ENCODE results near the gene HRAS.
"Not testable (repeated sequence)": the region's sequence is repeated elsewhere in the genome, so short reads cannot be mapped to it uniquely, and the experiment has no call there.

HRAS gene

DNA sequence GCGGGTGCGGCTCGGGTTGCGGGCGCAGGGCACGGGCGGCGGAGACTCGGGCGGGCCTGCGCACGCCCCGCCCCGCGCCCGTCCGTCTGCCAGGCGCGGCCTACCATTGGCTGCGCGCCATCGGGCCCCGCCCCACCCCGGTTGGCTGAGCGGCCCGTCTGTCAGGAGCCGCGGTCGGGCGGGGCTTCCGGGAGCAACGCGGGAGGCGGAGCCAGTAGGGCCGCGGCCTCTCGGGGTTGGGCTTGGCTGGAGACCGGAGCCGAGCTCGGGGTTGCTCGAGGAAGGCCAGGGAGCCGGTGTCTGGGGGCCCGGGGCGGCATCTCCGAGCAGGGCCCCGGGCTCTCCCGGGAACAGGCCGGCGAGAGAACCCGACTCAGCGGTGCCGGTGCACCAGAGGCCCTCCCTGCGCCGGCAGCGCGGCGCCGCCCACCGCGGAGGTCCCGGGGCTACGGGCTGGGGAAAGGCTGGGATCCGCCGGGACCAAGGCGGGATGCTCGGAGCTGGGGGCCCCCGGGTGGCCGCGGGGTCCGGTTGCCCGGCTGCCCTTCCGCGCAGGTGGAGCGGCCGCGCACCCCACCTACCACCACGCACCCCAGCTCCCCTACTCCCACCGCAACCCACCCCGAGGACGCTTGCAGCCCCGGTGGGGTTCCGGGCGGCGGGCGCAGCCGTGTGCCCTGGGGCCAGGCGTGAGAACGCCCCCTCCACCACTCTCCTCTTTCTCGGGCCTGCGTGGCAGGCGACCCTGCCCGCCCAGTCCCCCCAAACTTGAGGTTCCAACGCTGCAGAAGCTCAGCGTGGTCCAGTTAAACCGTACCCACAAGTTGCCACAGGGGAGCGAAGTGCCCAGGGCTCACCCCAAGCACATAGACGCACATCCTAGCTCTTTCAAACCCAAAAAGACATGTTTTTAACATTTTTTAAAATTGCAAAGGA lies at the start of gene HRAS:
TSS of gene HRAS (minus strand) at position 58 of the 936 bp plus-strand sequence.
- peak; percentile 92 to 96 (median 94) for DNase-seq (ENCODE audit: low read depth in 3 of 3)

DNA sequence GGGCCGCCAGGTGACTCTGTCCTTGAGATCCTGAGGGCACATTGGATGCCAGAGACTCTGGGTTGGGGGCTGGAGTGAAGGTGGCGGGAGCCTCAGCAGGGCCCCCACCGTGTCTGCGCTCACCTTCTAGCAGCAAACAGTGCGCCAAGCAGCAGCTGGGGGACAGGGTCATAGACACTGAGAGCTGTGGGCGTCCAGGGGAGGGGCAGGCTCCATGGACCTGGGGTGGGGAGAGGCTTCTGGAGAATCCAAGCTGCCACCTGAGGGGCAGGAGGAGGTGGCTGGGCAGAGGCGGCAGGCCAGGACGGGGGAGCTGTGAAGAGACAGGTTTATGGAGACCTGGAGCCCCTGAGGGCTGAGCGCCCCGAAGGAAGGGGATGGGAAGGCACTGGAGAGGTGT lies 48.9 kb upstream of the HRAS start:
- DNase-seq (ENCODE audit: low read depth in 3 of 3) = no peak

DNA sequence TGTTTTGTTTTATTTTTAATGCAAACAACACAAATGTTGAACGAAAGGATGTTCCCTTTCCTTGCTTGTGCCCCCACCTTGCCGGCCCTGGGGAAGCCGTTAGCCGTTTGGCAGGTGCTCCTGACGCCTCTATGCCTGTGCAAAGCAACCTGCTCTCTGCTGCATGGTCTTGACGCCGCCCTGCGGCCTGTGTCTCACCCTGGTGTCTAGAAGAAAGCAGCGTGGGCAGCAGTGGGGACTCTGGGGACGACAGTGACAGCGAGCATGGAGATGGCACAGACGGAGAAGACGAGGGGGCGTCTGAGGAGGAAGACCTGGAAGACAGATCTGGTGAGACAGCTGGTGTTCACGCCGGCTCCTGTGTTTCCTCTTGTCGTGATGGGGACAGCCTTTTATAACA lies 46.4 kb upstream of the HRAS start:
- no peak for DNase-seq (ENCODE audit: low read depth in 3 of 3)

- DNase-seq (ENCODE audit: low read depth in 3 of 3) = no peak
Observed at GRCh38 chr11:581342-581741, 46.0 kb upstream of the HRAS start.

GRCh38 chr11:579830-580601 lies 44.6 kb upstream of the HRAS start:
- DNase-seq (ENCODE audit: low read depth in 3 of 3) = no peak

DNA sequence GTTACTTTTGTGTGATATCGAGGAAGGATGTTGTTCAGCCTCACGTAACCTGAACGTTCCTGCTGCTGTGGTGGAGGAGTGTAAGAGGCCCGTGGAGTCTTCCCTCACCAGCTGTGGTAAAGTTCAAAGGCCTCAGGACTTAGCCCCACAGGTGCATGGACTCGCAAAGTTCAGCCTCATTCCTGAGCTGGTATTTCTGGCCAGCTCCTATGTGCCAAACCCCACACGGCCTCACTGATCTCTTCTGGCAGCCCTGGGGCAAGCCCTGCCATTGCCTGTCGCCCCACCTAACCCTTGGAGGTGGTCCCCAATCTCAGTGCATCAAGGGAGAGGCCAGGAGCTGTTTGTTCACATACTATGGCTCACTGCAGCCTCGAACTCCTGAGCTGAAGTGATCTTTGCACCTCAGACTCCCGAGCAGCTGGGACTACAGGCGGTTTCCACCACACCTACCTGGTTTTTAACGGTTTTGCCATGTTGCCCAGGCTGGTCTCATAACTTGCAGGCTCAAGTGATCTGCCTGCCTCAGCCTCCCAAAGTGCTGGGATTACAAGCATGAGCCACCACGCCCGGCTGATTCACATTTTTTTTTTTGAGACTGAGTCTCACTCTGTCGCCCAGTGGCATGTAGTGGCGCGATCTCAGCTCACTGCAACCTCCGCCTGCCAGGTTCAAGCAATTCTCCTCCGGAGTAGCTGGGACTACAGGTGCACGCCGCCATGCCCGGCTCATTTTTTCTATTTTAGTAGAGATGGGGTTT lies 43.1 kb upstream of the HRAS start:
- no peak for DNase-seq (ENCODE audit: low read depth in 3 of 3)

DNA sequence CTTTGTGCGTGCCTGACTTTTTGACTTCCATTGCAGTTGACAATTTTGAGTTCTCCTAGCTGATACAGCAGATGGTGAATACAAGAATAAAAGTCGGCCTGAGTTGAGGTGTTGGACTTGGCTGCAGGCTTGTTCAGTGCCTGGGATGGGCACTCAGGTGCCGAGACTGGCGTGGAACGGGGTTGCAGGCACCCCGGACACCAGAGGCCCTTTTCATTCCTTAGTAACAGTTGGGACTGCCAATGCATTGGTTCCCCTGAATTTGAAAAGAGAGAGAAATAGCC lies 42.2 kb upstream of the HRAS start:
- DNase-seq (ENCODE audit: low read depth in 3 of 3) = no peak

DNA sequence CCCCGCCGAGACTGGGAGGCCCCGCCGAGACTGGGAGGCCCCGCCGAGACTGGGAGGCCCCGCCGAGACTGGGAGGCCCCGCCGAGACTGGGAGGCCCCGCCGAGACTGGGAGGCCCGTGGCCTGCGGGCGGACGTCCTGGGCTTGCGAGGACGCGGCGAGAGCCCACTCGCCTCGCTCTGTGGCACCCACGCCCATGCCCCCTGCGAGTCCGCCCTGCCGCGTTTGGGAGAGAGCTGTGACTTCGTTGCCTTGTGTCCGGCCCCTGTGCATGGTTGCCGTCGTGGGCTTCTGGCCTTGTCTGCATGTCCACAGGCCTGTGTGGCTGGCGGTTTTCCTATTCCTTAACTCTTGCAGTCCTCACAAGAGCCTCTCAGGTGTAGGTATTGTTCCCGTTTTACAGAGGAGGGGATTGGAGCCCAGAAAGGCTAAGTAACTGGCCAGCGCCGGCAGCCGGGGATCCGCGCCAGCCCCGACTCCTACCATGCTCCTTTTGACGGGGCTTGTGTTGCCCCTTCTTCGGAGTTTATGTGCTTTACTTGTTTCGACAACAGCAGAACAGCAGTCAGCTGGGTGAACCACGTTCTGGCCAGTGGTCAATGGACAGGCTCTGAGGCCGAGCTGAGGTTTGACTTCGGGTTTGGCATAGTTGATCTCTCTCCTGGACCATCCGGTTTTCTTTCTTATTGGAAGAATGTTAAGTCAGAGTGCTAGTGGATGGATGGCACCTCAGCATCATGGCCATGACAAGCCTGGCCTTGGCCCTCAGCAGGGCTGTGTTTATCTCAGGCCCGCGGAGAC lies 41.6 kb upstream of the HRAS start:
- DNase-seq (ENCODE audit: low read depth in 3 of 3) = no peak

DNA sequence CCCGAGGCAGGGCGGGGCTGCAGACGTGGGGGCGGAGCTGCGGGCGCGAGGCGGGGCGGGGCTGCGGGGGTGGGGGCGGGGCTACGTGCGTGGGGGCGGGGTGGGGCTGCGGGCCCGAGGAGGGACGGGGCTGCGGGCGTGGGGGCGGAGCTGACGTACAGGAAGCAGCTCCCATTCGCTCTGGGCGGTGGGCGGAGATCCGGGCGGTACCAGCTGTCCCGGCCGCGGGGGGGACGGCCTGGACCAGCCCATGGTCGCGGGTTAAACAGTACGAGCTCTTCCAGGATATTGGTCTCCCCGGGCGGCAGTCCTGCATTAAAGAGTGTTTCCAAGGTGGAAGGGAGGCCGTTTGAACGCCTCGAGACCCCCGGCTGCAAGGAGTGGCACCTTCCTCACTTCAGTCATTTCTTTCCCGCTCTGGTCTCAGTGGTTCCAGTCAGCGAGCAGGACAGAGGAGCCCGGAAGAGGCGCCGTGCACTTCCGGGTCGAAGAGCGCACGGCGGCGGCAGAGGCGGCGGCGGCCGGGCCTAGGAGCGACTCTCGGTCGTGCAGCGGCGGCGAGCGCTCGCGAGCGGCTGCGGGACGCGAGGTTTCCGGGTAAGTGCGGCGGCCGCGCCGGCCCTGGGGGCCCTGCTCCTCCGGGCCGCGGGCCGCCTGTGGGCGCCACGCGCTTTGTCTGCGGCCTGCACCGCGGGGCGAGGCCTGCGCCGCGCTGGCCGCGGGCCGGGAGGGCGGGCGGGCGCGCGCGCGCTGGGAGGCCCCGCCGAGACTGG lies 40.8 kb upstream of the HRAS start, which contains the start of gene PHRF1:
TSS of gene PHRF1 (plus strand) at position 475 of the 773 bp plus-strand sequence. CDS start 5,043 bp downstream, outside the sequence.
- DNase-seq (ENCODE audit: low read depth in 3 of 3) = peak; percentile 92 to 95 (median 94)

DNA sequence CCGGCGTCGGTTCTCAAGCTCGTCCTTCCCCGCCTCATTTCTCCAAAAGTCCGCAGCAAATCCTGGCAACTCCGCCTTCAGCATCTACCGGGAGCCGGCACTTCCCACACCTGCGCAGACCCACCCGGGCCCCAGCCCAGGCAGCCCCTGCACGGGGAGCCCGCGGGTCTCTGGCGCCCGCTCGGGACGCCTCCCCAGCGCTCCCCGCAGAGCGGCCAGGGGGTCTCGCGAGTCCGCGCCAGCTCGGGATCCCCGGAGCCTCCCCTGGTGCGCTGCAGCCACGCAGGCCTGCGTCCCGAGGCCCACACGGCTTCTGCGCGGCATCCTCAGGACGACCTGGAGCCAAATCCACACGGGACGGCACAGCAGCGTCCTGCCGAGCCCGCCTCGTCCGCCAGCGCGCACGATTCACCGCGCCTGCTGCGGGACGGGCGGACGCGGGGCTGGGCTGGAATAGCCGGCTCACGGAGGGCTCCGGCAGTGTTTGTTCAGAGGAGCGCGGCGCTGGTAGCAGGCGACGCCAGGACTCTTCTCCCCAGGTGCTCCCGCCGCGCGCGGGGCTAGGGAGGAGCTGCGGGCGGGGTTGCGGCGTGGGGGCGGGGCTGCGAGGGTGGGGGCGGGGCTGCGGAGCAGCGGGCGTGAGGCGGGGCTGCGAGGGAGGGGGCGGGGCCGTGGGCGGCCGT lies 40.1 kb upstream of the HRAS start:
- no peak for DNase-seq (ENCODE audit: low read depth in 3 of 3)

GRCh38 chr11:574632-575312 lies 39.4 kb upstream of the HRAS start:
- DNase-seq (ENCODE audit: low read depth in 3 of 3) = no peak

- not testable (repeated sequence) for DNase-seq (ENCODE audit: low read depth in 3 of 3)
Observed at GRCh38 chr11:574031-574570, 38.7 kb upstream of the HRAS start.

DNA sequence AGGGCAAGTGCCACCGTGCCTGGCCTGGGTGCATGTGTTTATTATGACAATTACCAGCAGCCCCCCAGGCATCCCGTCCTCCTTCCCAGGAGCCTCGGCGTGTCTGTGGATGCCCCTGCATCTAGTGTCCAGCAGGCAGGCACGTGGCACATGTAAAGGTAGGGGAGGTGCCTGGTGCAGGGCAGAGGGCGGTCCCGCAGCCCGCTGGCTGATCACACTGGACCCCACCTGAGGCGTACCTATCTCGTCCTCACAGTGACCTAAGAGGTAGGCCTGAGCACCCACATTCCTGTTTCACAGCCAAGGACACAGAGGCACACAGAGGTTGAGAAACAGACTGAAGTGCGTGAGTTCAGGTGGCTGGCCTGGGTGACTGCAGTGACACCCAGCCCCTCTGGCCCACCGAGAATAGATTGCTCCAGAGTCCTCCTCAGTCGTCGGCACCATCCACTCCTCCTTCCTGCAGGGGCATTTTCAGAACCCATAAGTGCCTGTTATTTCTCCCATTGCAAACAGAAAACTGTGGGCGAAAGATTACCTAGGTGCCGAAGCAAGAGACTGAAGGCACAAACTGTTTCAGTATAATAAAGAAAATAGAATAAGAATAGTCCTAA lies 37.9 kb upstream of the HRAS start:
- no peak for DNase-seq (ENCODE audit: low read depth in 3 of 3)

GRCh38 chr11:571802-572185 lies 36.4 kb upstream of the HRAS start:
- no peak for DNase-seq (ENCODE audit: low read depth in 3 of 3)

GRCh38 chr11:569158-569885 lies 33.9 kb upstream of the HRAS start:
- no peak for DNase-seq (ENCODE audit: low read depth in 3 of 3)

- peak; percentile 82 to 83 (median 83) for DNase-seq (ENCODE audit: low read depth in 3 of 3)
Observed at GRCh38 chr11:568306-569157, 33.2 kb upstream of the HRAS start.

All from stimulated activated CD4-positive, alpha-beta T cell treated with anti-CD3 and anti-CD28 coated beads, TNF-alpha, amount 100 ng/mL, for 4 hours (primary cell).